OCI-LY7 (cell line): ENCODE results near the gene KLF11. TPM values are rescaled to one million over a fixed set of nuclear protein-coding genes. Genes with fewer than 3 reads are reported as not detected.

Experiments
- BruUV-seq: library from RNA; stranded (reverse); fragments of 400-500 nt; replicated peaks from 2 replicates; lab custom pipeline; 2021; lab: Mats Ljungman, UMichigan
- CTCF ChIA-PET: fragments of 300-600 bp; sonication (Branson Sonifier 250); formaldehyde crosslinking; loops from one replicate; lab custom pipeline; 2022; ENCODE audit warnings: antibody characterized with exemption; ENCODE audit not compliant: unreplicated experiment; lab: Charles Lee
- POLR2A ChIA-PET: fragments of 300-600 bp; sonication (Branson Sonifier 250); formaldehyde crosslinking; loops from one replicate; lab custom pipeline; 2022; ENCODE audit warnings: antibody characterized with exemption; lab: Charles Lee
- DNase-seq: peaks from one replicate; pipeline ENCODE4 v3.0.0-alpha.2; 2015; ENCODE audit warnings: low spot score
- H2AFZ ChIP-seq: fragments of 200-600 bp; sonication (generic), shearing (Covaris generic); 2 replicates; pipeline ENCODE4 v1.6.1; 2014; ENCODE audit warnings: mild to moderate bottlenecking, antibody characterized with exemption, low read length, moderate library complexity
- H3K27ac ChIP-seq: fragments of 200-600 bp; sonication (generic); 2 replicates; pipeline ENCODE4 v1.5.1; 2014; ENCODE audit warnings: mixed run types, low read depth, mild to moderate bottlenecking, moderate library complexity, low read length, inconsistent platforms; ENCODE audit not compliant: poor library complexity, severe bottlenecking
- H3K36me3 ChIP-seq: fragments of 200-600 bp; sonication (generic); 2 replicates; pipeline ENCODE4 v1.6.1; 2014; ENCODE audit warnings: mild to moderate bottlenecking, antibody characterized with exemption, low read length, moderate library complexity, mixed read lengths; ENCODE audit not compliant: insufficient read depth
- H3K4me1 ChIP-seq: fragments of 200-600 bp; sonication (generic); 2 replicates; pipeline ENCODE4 v1.5.1; 2014; ENCODE audit warnings: mild to moderate bottlenecking, low read length; ENCODE audit not compliant: insufficient read depth, poor library complexity, severe bottlenecking
- H3K4me2 ChIP-seq: fragments of 200-600 bp; sonication (generic); 2 replicates; pipeline ENCODE4 v1.6.1; 2014; ENCODE audit warnings: mild to moderate bottlenecking, low read length
- H3K4me3 ChIP-seq: fragments of 200-600 bp; sonication (generic); 2 replicates; pipeline ENCODE4 v1.5.1; 2014; ENCODE audit warnings: mild to moderate bottlenecking, low read depth, low read length; ENCODE audit not compliant: poor library complexity, severe bottlenecking
- H3K79me2 ChIP-seq: fragments of 200-600 bp; sonication (generic); 2 replicates; pipeline ENCODE4 v1.6.1; 2016; ENCODE audit warnings: low read depth, mild to moderate bottlenecking, low read length, moderate library complexity, mixed read lengths; ENCODE audit not compliant: insufficient read depth
- H3K9me2 ChIP-seq: fragments of 200-600 bp; sonication (generic); 2 replicates; pipeline ENCODE4 v1.6.1; 2016; ENCODE audit warnings: mild to moderate bottlenecking, low read length, mixed read lengths; ENCODE audit not compliant: insufficient read depth
- H3K9me3 ChIP-seq: fragments of 200-600 bp; sonication (generic); 2 replicates; pipeline ENCODE4 v1.6.1; 2014; ENCODE audit warnings: mild to moderate bottlenecking, mixed run types, low read length, mixed read lengths
- H4K20me1 ChIP-seq: fragments of 200-600 bp; sonication (generic); 2 replicates; pipeline ENCODE4 v1.6.1; 2014; ENCODE audit warnings: mild to moderate bottlenecking, antibody characterized with exemption, low read length, moderate library complexity, mixed read lengths; ENCODE audit not compliant: insufficient read depth
- EZH2phosphoT487 ChIP-seq: fragments of 200-600 bp; sonication (generic); IDR thresholded peaks from 2 replicates; pipeline ENCODE4 v1.6.1; 2018; ENCODE audit warnings: low read depth, borderline replicate concordance, mild to moderate bottlenecking, mixed run types, antibody characterized with exemption, low read length, moderate library complexity, mixed read lengths
- intact Hi-C: fragments of 100-400 bp; cut with micrococcal nuclease; formaldehyde crosslinking; loops from one replicate; pipeline ENCODE4 v1.10.0; 2022; ENCODE audit not compliant: unreplicated experiment
- total RNA-seq, 2 experiments: library from RNA; depleted of rRNA in 1 of 2; stranded (reverse); fragments of >200 nt in 1 of 2; shearing (Covaris generic) in 1 of 2; gene quantifications; 2 replicates each; pipeline ENCODE4 v1.2.3, GENCODE V29; 2014 to 2022
- TF ChIP-seq, protein P1 (sequence below): fragments of 200-600 bp; sonication (generic); conservative IDR thresholded peaks from 2 replicates; pipeline ENCODE4 v1.5.1; 2014; ENCODE audit warnings: mild to moderate bottlenecking, antibody characterized with exemption, low read length, moderate library complexity, mixed read lengths

Gene KLF11
- total RNA-seq, 2 experiments from 2014 or later = 6.5 to 14.9 TPM

DNA sequence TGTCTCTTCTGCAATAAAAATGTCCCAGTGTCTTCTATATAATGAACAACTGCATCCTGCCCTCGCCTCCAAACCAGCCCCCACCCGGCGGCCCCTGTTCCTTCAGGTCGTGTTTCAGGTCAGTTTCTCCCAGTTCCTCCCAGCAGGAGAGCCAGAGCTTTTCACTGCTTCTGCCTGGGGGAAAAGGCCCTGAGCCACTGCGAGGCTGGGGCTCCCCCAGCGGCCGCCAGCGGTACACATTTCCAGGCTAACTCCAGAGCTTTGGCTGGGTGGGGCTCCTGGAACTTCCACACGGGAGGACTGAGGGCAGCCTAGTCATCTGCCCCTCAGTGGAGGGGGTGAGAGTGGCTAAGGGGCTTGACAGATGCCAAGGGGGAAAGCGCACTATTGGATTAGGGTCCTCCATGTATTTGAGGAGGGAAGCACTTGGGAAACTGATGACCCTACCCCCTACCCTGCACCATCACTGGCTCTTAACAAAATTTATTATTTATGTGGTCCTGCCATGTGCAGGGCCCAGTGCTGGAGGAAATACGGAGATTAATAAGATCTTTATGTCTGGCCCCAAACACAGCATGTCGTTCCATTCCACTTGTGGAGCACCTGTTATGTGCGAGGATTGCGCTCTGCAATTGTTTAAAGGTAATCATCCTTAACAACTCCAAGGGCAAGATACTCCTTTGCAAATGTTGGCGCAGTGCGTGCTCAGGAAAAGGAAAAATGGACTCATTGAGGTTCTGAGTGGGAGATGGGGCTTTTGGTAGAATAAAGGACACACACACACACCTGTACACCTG is 54.2 kb downstream of the KLF11 start:
- Histone ChIP-seq H4K20me1 (no peaks in the 10 kb centered on the region), H3K79me2 (no peaks in the 10 kb centered on the region), H2AFZ (no peak overlapping the region), H3K4me3 (no peak overlapping the region), H3K36me3 (no peaks in the 10 kb centered on the region), H3K27ac (no peak overlapping the region), H3K9me2 (no peaks in the 10 kb centered on the region), H3K4me2 (no peak overlapping the region), H3K4me1 (peaks cover 10% of the 10 kb centered on the region), H3K9me3 (no peaks in the 10 kb centered on the region)
- TF ChIP-seq EZH2phosphoT487 = no peak
- TF ChIP-seq, protein P1, sequence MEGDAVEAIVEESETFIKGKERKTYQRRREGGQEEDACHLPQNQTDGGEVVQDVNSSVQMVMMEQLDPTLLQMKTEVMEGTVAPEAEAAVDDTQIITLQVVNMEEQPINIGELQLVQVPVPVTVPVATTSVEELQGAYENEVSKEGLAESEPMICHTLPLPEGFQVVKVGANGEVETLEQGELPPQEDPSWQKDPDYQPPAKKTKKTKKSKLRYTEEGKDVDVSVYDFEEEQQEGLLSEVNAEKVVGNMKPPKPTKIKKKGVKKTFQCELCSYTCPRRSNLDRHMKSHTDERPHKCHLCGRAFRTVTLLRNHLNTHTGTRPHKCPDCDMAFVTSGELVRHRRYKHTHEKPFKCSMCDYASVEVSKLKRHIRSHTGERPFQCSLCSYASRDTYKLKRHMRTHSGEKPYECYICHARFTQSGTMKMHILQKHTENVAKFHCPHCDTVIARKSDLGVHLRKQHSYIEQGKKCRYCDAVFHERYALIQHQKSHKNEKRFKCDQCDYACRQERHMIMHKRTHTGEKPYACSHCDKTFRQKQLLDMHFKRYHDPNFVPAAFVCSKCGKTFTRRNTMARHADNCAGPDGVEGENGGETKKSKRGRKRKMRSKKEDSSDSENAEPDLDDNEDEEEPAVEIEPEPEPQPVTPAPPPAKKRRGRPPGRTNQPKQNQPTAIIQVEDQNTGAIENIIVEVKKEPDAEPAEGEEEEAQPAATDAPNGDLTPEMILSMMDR = peak; percentile 95
- BruUV-seq = no TSS peak
- ChIA-PET CTCF (interaction anchor here (0.7 to 2.8 kb wide), 2 partner anchors 15 to 25 kb away, joined by 8 to 23 read pairs; no protein-coding TSS in a partner anchor), POLR2A (interaction anchor here (1.2 to 2.1 kb wide), 2 partner anchors 13 to 25 kb away, joined by 4 to 8 read pairs; no protein-coding TSS in a partner anchor)
- peak; percentile 59 for DNase-seq
- intact Hi-C loops = loop anchor here (1.0 kb wide), 2 partner anchors 15 to 25 kb away; no protein-coding TSS in a partner anchor

DNA sequence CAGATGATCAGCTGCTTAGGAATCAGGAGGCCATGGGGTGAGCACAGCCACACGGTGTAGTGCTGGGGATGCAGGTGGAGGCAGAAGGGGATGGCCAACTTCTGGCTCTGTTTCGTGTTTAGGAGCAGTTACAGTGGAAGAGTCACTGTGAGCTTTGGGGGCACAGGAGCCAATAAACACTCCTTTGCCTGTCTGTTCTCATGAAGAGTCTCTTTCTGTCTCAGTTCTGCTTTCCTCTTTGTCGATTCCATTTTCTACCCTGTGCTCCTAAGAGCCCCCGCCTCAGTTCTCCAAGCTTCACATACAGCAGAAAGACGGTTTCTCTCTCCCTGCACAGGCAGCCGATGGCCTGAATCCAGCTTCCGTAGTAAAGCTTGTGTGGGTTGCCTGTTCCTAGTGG is 58.1 kb downstream of the KLF11 start:
- no TSS peak for BruUV-seq
- no peaks in the 10 kb centered on the region for H3K9me2 ChIP-seq
- no peak for TF ChIP-seq EZH2phosphoT487
- TF ChIP-seq, protein P1 = no peak
- no peak overlapping the region for H2AFZ ChIP-seq
- no peaks in the 10 kb centered on the region for H3K79me2 ChIP-seq
- ChIA-PET POLR2A (interaction anchor here (1.0 to 1.6 kb wide), 4 partner anchors 11 to 29 kb away, joined by 3 to 7 read pairs (median 3); no protein-coding TSS in a partner anchor), CTCF (no interaction called here)
- no peak overlapping the region for H3K4me3 ChIP-seq
- no peaks in the 10 kb centered on the region; the same call in 1 of the 2 replicates for H3K36me3 ChIP-seq
- H3K4me1 ChIP-seq = peaks cover 10% of the 10 kb centered on the region
- no peaks in the 10 kb centered on the region for H3K9me3 ChIP-seq
- no peaks in the 10 kb centered on the region for H4K20me1 ChIP-seq
- DNase-seq = no peak
- no peak overlapping the region for H3K4me2 ChIP-seq
- intact Hi-C loops = no loop called here
- H3K27ac ChIP-seq = no peak overlapping the region

DNA sequence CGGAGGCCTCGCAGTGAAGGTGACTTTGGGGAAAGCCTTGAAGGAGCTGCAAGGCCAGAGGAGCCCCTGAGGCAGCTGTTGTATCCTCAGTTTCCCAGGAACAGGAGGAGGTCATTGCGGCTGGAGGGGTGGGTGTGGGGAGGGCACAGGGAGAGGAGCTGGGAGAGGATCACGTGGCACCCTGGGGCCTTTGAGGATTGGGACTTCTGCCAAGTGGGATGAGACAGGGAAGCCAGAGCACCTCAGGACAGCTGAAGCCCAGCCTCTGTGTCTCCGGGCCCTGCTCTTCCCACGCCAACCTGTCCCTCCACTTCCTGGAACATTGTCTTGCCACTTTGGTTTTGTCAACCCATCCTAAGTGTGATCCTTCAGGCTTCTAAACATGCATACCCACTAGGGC is 59.8 kb downstream of the KLF11 start:
- POLR2A ChIA-PET = interaction anchor here (1.3 kb wide), 1 partner anchor 30 kb away, joined by 3 read pairs; no protein-coding TSS in a partner anchor
- intact Hi-C loops = no loop called here
- H3K4me1 ChIP-seq = peaks cover 6% of the 10 kb centered on the region
- H3K36me3 ChIP-seq = no peaks in the 10 kb centered on the region; the same call in 1 of the 2 replicates
- H3K79me2 ChIP-seq = no peaks in the 10 kb centered on the region
- H3K9me3 ChIP-seq = no peaks in the 10 kb centered on the region
- H3K9me2 ChIP-seq = no peaks in the 10 kb centered on the region
- no peaks in the 10 kb centered on the region for H4K20me1 ChIP-seq
- no peak for DNase-seq
- CTCF ChIA-PET = interaction anchor here (1.5 kb wide), 1 partner anchor 14 kb away, joined by 3 read pairs; no protein-coding TSS in a partner anchor
- H3K4me3 ChIP-seq = no peak overlapping the region
- no TSS peak for BruUV-seq
- H3K4me2 ChIP-seq = no peak overlapping the region
- no peak for TF ChIP-seq EZH2phosphoT487
- TF ChIP-seq, protein P1 = no peak
- H3K27ac ChIP-seq = no peak overlapping the region
- no peak overlapping the region for H2AFZ ChIP-seq
